PC-9 (cell line): Measurements from ENCODE around the gene TBCK. TPM values are rescaled to one million over a fixed set of nuclear protein-coding genes. Genes with fewer than 3 reads are reported as not detected.

Experiments
- BruUV-seq: library from RNA; stranded (reverse); fragments of 400-500 nt; replicated peaks from 2 replicates; lab custom pipeline; 2021; lab: Mats Ljungman, UMichigan
- CTCF ChIA-PET: fragments of 300-600 bp; sonication (Branson Sonifier 250); formaldehyde crosslinking; loops from one replicate; lab custom pipeline; 2022; ENCODE audit warnings: antibody characterized with exemption; lab: Charles Lee
- POLR2A ChIA-PET: fragments of 300-600 bp; sonication (Branson Sonifier 250); formaldehyde crosslinking; loops from one replicate; lab custom pipeline; 2022; ENCODE audit warnings: antibody characterized with exemption; ENCODE audit not compliant: unreplicated experiment; lab: Charles Lee
- DNase-seq, 2 experiments: peaks; one replicate each; pipeline versions ENCODE4 v3.0.0 to v3.0.0-alpha.2; 2015 to 2022; ENCODE audit warnings: mixed read lengths in 1 of 2
- H2AFZ ChIP-seq: fragments of 200-600 bp; sonication (generic); 2 replicates; pipeline ENCODE4 v1.8.1; 2017; ENCODE audit warnings: antibody characterized with exemption
- H3F3A ChIP-seq: fragments of 200-600 bp; sonication (generic); 2 replicates; pipeline ENCODE4 v1.8.1; 2017; ENCODE audit warnings: antibody characterized with exemption, mild to moderate bottlenecking, low read depth; ENCODE audit not compliant: insufficient read depth
- H3K27ac ChIP-seq: fragments of 200-600 bp; sonication (generic); 2 replicates; pipeline ENCODE4 v1.6.1; 2016; ENCODE audit warnings: mixed run types
- H3K27me3 ChIP-seq: fragments of 200-600 bp; sonication (generic); 2 replicates; pipeline ENCODE4 v1.6.1; 2016; ENCODE audit warnings: low read depth, mixed run types; ENCODE audit not compliant: insufficient read depth
- H3K36me3 ChIP-seq: fragments of 200-600 bp; sonication (generic); 2 replicates; pipeline ENCODE4 v1.6.1; 2016; ENCODE audit warnings: low read depth, mixed run types
- H3K4me1 ChIP-seq: fragments of 200-600 bp; sonication (generic); replicated peaks from 2 replicates; pipeline ENCODE4 v1.6.1; 2016; ENCODE audit warnings: mixed run types; ENCODE audit not compliant: insufficient read depth
- H3K4me2 ChIP-seq: fragments of 200-600 bp; sonication (generic); 2 replicates; pipeline ENCODE4 v1.6.1; 2017; ENCODE audit warnings: mixed run types
- H3K4me3 ChIP-seq: fragments of 200-600 bp; sonication (generic); 2 replicates; pipeline ENCODE4 v1.6.1; 2016; ENCODE audit warnings: mixed run types
- H3K79me2 ChIP-seq: fragments of 200-600 bp; sonication (generic); 2 replicates; pipeline ENCODE4 v1.6.1; 2017; ENCODE audit warnings: low read depth, mixed run types
- H3K9me2 ChIP-seq: fragments of 200-600 bp; sonication (generic); 2 replicates; pipeline ENCODE4 v1.8.1; 2017; ENCODE audit warnings: mild to moderate bottlenecking; ENCODE audit not compliant: insufficient read depth
- H3K9me3 ChIP-seq: fragments of 200-600 bp; sonication (generic); 2 replicates; pipeline ENCODE4 v1.8.1; 2016; ENCODE audit warnings: low read depth; ENCODE audit not compliant: insufficient read depth
- H4K20me1 ChIP-seq: fragments of 200-600 bp; sonication (generic); 2 replicates; pipeline ENCODE4 v1.8.1; 2017; ENCODE audit not compliant: insufficient read depth
- EZH2 ChIP-seq: fragments of 200-600 bp; sonication (generic); IDR thresholded peaks from 2 replicates; pipeline ENCODE4 v1.8.0; 2017; ENCODE audit warnings: antibody characterized with exemption, low read depth
- intact Hi-C: fragments of 100-400 bp; cut with micrococcal nuclease; formaldehyde crosslinking; loops from one replicate; pipeline ENCODE4 v1.10.0; 2022; ENCODE audit not compliant: unreplicated experiment
- total RNA-seq: library from RNA; stranded (reverse); gene quantifications from 2 replicates; pipeline ENCODE4 v1.2.3, GENCODE V29; 2021
- TF ChIP-seq, protein P1 (sequence below): fragments of 200-600 bp; sonication (generic); conservative IDR thresholded peaks from 2 replicates; pipeline ENCODE4 v1.6.1; 2017; ENCODE audit warnings: mixed run types, antibody characterized with exemption, mild to moderate bottlenecking, moderate library complexity

Gene TBCK
- total RNA-seq, 1 experiment from 2014 or later, result 18.7 TPM

- Histone ChIP-seq H2AFZ (no peak overlapping the region), H3K4me3 (no peak overlapping the region), H3K4me2 (no peak overlapping the region), H3K4me1 (no peaks in the 10 kb centered on the region), H3K36me3 (no peaks in the 10 kb centered on the region), H3K9me3 (no peaks in the 10 kb centered on the region), H3K79me2 (no peaks in the 10 kb centered on the region), H3K27me3 (no peaks in the 10 kb centered on the region), H4K20me1 (no peaks in the 10 kb centered on the region), H3F3A (no peaks in the 10 kb centered on the region), H3K9me2 (no peaks in the 10 kb centered on the region), H3K27ac (no peak overlapping the region)
- TF ChIP-seq, protein P1, sequence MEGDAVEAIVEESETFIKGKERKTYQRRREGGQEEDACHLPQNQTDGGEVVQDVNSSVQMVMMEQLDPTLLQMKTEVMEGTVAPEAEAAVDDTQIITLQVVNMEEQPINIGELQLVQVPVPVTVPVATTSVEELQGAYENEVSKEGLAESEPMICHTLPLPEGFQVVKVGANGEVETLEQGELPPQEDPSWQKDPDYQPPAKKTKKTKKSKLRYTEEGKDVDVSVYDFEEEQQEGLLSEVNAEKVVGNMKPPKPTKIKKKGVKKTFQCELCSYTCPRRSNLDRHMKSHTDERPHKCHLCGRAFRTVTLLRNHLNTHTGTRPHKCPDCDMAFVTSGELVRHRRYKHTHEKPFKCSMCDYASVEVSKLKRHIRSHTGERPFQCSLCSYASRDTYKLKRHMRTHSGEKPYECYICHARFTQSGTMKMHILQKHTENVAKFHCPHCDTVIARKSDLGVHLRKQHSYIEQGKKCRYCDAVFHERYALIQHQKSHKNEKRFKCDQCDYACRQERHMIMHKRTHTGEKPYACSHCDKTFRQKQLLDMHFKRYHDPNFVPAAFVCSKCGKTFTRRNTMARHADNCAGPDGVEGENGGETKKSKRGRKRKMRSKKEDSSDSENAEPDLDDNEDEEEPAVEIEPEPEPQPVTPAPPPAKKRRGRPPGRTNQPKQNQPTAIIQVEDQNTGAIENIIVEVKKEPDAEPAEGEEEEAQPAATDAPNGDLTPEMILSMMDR, result no peak
- no peak for TF ChIP-seq EZH2
- no peak for DNase-seq
- no TSS peak for BruUV-seq
- intact Hi-C loops, result loop anchor here (10.0 kb wide), 1 partner anchor 243 kb away; no protein-coding TSS in a partner anchor
- POLR2A ChIA-PET, result no interaction called here
- CTCF ChIA-PET, result no interaction called here
Measured at GRCh38 chr4:106261980-106262379, 54.0 kb downstream of the TBCK start.

DNA sequence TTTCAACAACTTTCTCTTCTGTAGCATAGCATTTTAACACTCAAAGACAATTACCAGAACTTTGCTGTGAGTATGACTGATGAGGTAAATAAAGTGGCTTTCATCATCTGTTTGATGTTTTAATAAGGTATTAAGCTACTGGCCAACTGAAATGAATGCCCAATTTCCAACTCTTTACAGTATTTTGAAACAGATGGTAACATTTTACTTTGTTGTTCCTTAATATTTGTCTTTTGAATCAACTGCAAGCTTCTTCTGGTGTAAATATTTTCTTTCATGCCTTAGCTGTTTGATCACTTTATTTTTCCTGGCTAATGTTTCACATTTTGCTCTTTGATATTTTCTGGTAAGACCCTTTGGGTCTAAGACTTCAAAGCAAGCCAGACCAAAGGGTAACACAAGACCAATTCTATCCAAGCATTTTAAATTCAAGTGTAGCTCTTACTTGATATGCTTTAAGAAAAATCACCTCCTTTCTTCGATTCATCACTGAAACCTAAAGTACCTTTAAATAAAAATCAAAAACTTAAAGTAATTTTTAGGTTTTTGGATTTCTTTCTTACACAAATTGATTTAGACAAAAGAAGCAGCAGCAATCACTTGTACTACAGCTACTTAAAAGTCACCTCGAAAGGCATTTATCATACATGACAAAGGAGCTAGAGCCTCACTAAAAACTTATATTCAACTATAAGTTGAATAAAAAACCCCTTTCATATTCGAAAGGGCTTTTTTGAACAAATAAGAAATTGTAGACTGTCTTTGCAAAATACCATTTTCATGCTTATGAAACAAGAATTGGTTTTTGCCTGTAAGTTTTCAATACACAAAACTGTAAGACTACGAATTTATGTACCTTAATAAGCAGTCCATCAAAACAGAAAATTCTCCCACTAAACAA, 57.6 kb downstream of the TBCK start:
- intact Hi-C loops, result no loop called here
- no peak for TF ChIP-seq EZH2
- TF ChIP-seq, protein P1, result no peak
- ChIA-PET POLR2A (no interaction called here), CTCF (no interaction called here)
- no peaks in the 10 kb centered on the region for H3F3A ChIP-seq
- no peaks in the 10 kb centered on the region for H3K79me2 ChIP-seq
- H4K20me1 ChIP-seq, result no peaks in the 10 kb centered on the region
- DNase-seq, result no peak
- H2AFZ ChIP-seq, result no peak overlapping the region
- no peaks in the 10 kb centered on the region for H3K27me3 ChIP-seq
- no peaks in the 10 kb centered on the region for H3K9me2 ChIP-seq
- no peak overlapping the region for H3K4me3 ChIP-seq
- BruUV-seq, result no TSS peak
- no peaks in the 10 kb centered on the region for H3K36me3 ChIP-seq
- H3K27ac ChIP-seq, result no peak overlapping the region
- no peak overlapping the region for H3K4me2 ChIP-seq
- H3K4me1 ChIP-seq, result no peaks in the 10 kb centered on the region
- no peaks in the 10 kb centered on the region for H3K9me3 ChIP-seq

DNA sequence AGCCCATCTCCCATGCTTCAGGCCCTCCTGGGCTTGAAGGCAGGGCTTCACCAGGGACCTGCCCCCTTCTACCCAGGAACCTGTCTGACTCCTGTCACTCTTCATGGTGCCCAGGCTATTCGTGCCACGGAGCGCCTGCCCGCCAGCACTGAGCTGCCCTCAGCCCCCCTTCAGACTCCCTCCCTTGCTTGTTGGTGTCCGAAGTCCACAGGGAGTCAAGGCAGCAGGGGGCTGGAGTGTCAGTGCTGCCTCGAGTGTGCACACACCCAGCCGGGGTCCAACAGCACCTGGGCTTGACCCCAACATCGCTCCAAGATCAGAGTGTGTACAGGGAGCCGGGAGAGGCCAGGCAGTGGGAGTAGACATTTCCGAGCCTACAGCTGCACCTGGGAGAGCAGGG, 59.8 kb downstream of the TBCK start:
- no peak overlapping the region for H3K4me2 ChIP-seq
- TF ChIP-seq EZH2, result no peak
- TF ChIP-seq, protein P1, result no peak
- no peak overlapping the region for H3K4me3 ChIP-seq
- no peaks in the 10 kb centered on the region for H3K79me2 ChIP-seq
- POLR2A ChIA-PET, result no interaction called here
- H3K9me3 ChIP-seq, result no peaks in the 10 kb centered on the region
- CTCF ChIA-PET, result no interaction called here
- no peaks in the 10 kb centered on the region for H3K9me2 ChIP-seq
- H3K27ac ChIP-seq, result no peak overlapping the region
- no peaks in the 10 kb centered on the region for H3K4me1 ChIP-seq
- no peak overlapping the region for H2AFZ ChIP-seq
- H3K36me3 ChIP-seq, result no peaks in the 10 kb centered on the region
- H4K20me1 ChIP-seq, result no peaks in the 10 kb centered on the region
- no TSS peak for BruUV-seq
- no peaks in the 10 kb centered on the region for H3F3A ChIP-seq
- H3K27me3 ChIP-seq, result no peaks in the 10 kb centered on the region
- intact Hi-C loops, result no loop called here
- no peak for DNase-seq
